HepG2 (cell line): ENCODE measurements around the gene SIVA1. TPM values are rescaled to one million over a fixed set of nuclear protein-coding genes. Genes with fewer than 3 reads are reported as not detected.

Experiments used
- BORCS8-MEF2B ChIP-seq: sonication (generic); formaldehyde crosslinking; IDR thresholded peaks from 2 replicates; pipeline ENCODE4 v1.8.0; 2022; ENCODE audit warnings: mild to moderate bottlenecking, missing genetic modification reagents
- CCDC6 ChIP-seq: sonication (generic); formaldehyde crosslinking; IDR thresholded peaks from 2 replicates; pipeline ENCODE4 v1.8.1; 2022; ENCODE audit warnings: mild to moderate bottlenecking, missing genetic modification reagents, moderate library complexity
- FOXC1 ChIP-seq: sonication (generic); formaldehyde crosslinking; IDR thresholded peaks from 2 replicates; pipeline ENCODE4 v1.8.0; 2022; ENCODE audit warnings: mild to moderate bottlenecking, missing genetic modification reagents, borderline replicate concordance
- GPBP1L1 ChIP-seq: sonication (generic); formaldehyde crosslinking; IDR thresholded peaks from 2 replicates; pipeline ENCODE4 v1.5.0; 2020; ENCODE audit warnings: mild to moderate bottlenecking, missing genetic modification reagents
- KLF11 ChIP-seq: IDR thresholded peaks from 2 replicates; pipeline ENCODE4 v1.6.1; 2016; ENCODE audit warnings: missing compliant biosample characterization
- KMT2A ChIP-seq: sonication (generic); formaldehyde crosslinking; IDR thresholded peaks from 2 replicates; pipeline ENCODE4 v1.4.0; 2020; ENCODE audit warnings: missing genetic modification reagents
- MAF1 ChIP-seq: sonication (generic); formaldehyde crosslinking; IDR thresholded peaks from 2 replicates; pipeline ENCODE4 v1.5.0; 2020; ENCODE audit warnings: missing genetic modification reagents, borderline replicate concordance
- PAX8 ChIP-seq: sonication (generic); formaldehyde crosslinking; IDR thresholded peaks from 2 replicates; pipeline ENCODE4 v1.8.0; 2022; ENCODE audit warnings: mild to moderate bottlenecking, missing genetic modification reagents, borderline replicate concordance
- REXO4 ChIP-seq: sonication (generic); formaldehyde crosslinking; IDR thresholded peaks from 2 replicates; pipeline ENCODE4 v1.8.0; 2022; ENCODE audit warnings: missing genetic modification reagents, mild to moderate bottlenecking, borderline replicate concordance
- RFXANK ChIP-seq: IDR thresholded peaks from 2 replicates; pipeline ENCODE4 v1.6.1; 2016
- RXRA ChIP-seq: sonication (generic); formaldehyde crosslinking; IDR thresholded peaks from 2 replicates; pipeline ENCODE4 v1.5.1; 2020; ENCODE audit warnings: missing genetic modification reagents
- SMAD1 ChIP-seq: sonication (generic); formaldehyde crosslinking; IDR thresholded peaks from 2 replicates; pipeline ENCODE4 v1.4.0; 2020; ENCODE audit warnings: missing genetic modification reagents, low read depth, mild to moderate bottlenecking, borderline replicate concordance
- SYNCRIP ChIP-seq: fragments of 200-400 bp; formaldehyde crosslinking; IDR thresholded peaks from 2 replicates; pipeline ENCODE4 v1.6.1; 2018; ENCODE audit warnings: mild to moderate bottlenecking, low read depth, low read length; ENCODE audit not compliant: insufficient read depth
- ZBTB42 ChIP-seq: sonication (generic); formaldehyde crosslinking; IDR thresholded peaks from 2 replicates; pipeline ENCODE4 v1.5.0; 2020; ENCODE audit warnings: mild to moderate bottlenecking, missing genetic modification reagents
- ZEB1 ChIP-seq: IDR thresholded peaks from 2 replicates; pipeline ENCODE4 v1.6.1; 2012; ENCODE audit warnings: mild to moderate bottlenecking, low read depth, inconsistent platforms; ENCODE audit not compliant: insufficient replicate concordance
- ZIK1 ChIP-seq: sonication (generic); formaldehyde crosslinking; IDR thresholded peaks from 2 replicates; pipeline ENCODE4 v1.5.0; 2020; ENCODE audit warnings: mild to moderate bottlenecking, low read depth, missing genetic modification reagents, borderline replicate concordance
- ZNF253 ChIP-seq: sonication (generic); formaldehyde crosslinking; IDR thresholded peaks from 2 replicates; pipeline ENCODE4 v1.8.0; 2022; ENCODE audit warnings: mild to moderate bottlenecking, missing genetic modification reagents, borderline replicate concordance
- ZNF274 ChIP-seq: sonication (generic); formaldehyde crosslinking; IDR thresholded peaks from 2 replicates; pipeline ENCODE4 v1.5.1; 2020; ENCODE audit warnings: mild to moderate bottlenecking, missing genetic modification reagents
- ZNF326 ChIP-seq: sonication (generic); formaldehyde crosslinking; IDR thresholded peaks from 2 replicates; pipeline ENCODE4 v1.4.0; 2020; ENCODE audit warnings: missing genetic modification reagents, borderline replicate concordance
- ZNF331 ChIP-seq: sonication (generic); formaldehyde crosslinking; IDR thresholded peaks from 2 replicates; pipeline ENCODE4 v1.4.0; 2020; ENCODE audit warnings: missing genetic modification reagents
- ZNF430 ChIP-seq: sonication (generic); formaldehyde crosslinking; IDR thresholded peaks from 2 replicates; pipeline ENCODE4 v1.9.0; 2021; ENCODE audit warnings: mild to moderate bottlenecking, missing genetic modification reagents
- ZNF558 ChIP-seq: sonication (generic); formaldehyde crosslinking; IDR thresholded peaks from 2 replicates; pipeline ENCODE4 v1.9.0; 2022; ENCODE audit warnings: mild to moderate bottlenecking, missing genetic modification reagents, borderline replicate concordance
- ZNF605 ChIP-seq: sonication (generic); formaldehyde crosslinking; IDR thresholded peaks from 2 replicates; pipeline ENCODE4 v1.8.0; 2022; ENCODE audit warnings: mild to moderate bottlenecking, missing genetic modification reagents
- ZNF678 ChIP-seq: sonication (generic); formaldehyde crosslinking; IDR thresholded peaks from 2 replicates; pipeline ENCODE4 v1.4.0; 2020; ENCODE audit warnings: mild to moderate bottlenecking, missing genetic modification reagents
- polyA plus RNA-seq, 8 experiments: library from polyadenylated mRNA; depleted of rRNA in 3 of 8; stranded (reverse) in 7 of 8; unstranded in 1 of 8; fragments of >200 nt; fragmentation: Illumina TruSeq in 4 of 8; extraction: Trizol in 4 of 8; gene quantifications; 2 replicates each; pipeline versions ENCODE4 v1.2.1 to v1.2.3, GENCODE V29; 2011 to 2016; ENCODE audit warnings: low read depth in 4 of 8, missing spikeins in 1 of 8, mixed read lengths in 1 of 8; ENCODE audit not compliant: insufficient read depth in 1 of 8
- total RNA-seq, 5 experiments: library from RNA; depleted of rRNA; stranded (reverse); fragments of >200 nt; fragmentation: Illumina TruSeq; extraction: Trizol; gene quantifications; 2 replicates each; pipeline ENCODE4 v1.2.3, GENCODE V29; 2016; ENCODE audit warnings: low read depth in 1 of 5
- TF ChIP-seq, protein P1 (sequence below): sonication (generic); formaldehyde crosslinking; IDR thresholded peaks from 2 replicates; pipeline ENCODE4 v1.5.0; 2020; ENCODE audit warnings: missing genetic modification reagents
- TF ChIP-seq, protein P2 (sequence below): sonication (generic); formaldehyde crosslinking; IDR thresholded peaks from 2 replicates; pipeline ENCODE4 v1.8.1; 2023; ENCODE audit warnings: mild to moderate bottlenecking, missing genetic modification reagents
- TF ChIP-seq, protein P3 (sequence below): sonication (generic); formaldehyde crosslinking; IDR thresholded peaks from 2 replicates; pipeline ENCODE4 v1.5.1; 2020; ENCODE audit warnings: mild to moderate bottlenecking, missing genetic modification reagents, moderate library complexity

SIVA1 gene
- total and polyA plus RNA-seq, 2 of the 13 experiments (the other 11 are each of a cell fraction or from before 2014, with no cell fraction given): 123 to 186 TPM

DNA sequence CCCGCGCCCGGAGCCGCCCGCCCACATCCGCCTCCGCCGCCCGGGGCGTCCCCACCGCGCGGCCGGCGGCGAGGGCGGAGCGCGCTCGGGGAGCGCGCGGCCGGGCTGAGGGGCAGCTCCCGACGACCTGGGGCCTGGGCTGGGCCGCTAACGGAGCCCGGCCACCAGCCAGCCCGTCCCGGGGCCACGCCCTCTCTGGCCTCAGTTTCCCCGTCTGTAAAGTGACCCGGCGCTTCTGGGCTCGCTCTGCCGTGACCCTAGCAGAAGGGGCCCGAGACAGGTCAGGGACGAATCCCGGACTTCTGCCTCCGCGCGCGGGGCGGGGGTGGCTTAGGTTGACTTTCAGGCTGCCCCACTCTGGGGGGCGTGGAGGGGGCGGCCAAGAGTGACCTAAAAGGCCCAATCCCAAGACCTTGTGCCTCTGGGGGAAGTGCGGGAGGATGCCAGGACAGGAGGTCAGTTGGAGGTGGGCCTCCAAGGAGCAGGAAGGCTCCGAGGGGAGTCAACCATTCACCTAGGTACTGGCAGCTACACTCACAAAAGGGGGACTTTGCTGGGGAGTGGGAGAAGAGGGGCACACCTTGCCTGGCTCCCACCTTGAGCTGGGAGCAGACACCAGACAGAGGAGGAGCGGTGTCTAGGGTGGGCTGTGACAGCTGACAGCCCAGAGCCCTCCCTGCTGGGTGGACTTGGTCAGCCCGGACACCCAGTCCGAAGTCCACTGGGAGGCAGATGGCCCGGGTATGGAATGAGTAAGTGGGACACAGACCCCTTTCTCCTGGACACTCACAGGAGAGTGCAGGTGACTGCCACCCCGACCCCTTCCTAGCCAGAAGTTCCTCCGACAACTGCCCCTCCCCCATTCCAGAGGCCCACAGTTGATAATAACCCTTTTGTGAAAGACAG, 43.1 kb downstream of the SIVA1 start (continued):
- TF ChIP-seq ZNF678 (CRISPR knock-in tag) (no peak), ZIK1 (no peak), ZNF605 (CRISPR knock-in tag) (0 out of 2 replicates have a peak, but pooled peaks have one; percentile 15), ZEB1 (no peak), ZNF253 (CRISPR knock-in tag) (no peak), ZNF430 (CRISPR knock-in tag) (no peak), ZNF274 (CRISPR knock-in tag) (no peak), ZBTB42 (CRISPR knock-in tag) (0 out of 2 replicates have a peak, but pooled peaks have one; percentile 48), ZNF558 (CRISPR knock-in tag) (no peak), BORCS8-MEF2B (CRISPR knock-in tag) (no peak), KMT2A (no peak), REXO4 (CRISPR knock-in tag) (no peak), PAX8 (CRISPR knock-in tag) (no peak), RXRA (CRISPR knock-in tag) (peak; percentile 21; the same call in 1 of the 2 replicates), SMAD1 (CRISPR knock-in tag) (0 out of 2 replicates have a peak, but pooled peaks have one; percentile 31), CCDC6 (CRISPR knock-in tag) (no peak), SYNCRIP (no peak), RFXANK (CRISPR knock-in tag) (no peak), GPBP1L1 (CRISPR knock-in tag) (no peak), ZNF326 (CRISPR knock-in tag) (no peak), KLF11 (CRISPR knock-in tag) (no peak; the same call in 1 of the 2 replicates), ZNF331 (CRISPR knock-in tag) (no peak), FOXC1 (no peak), MAF1 (no peak)
- TF ChIP-seq, protein P1, sequence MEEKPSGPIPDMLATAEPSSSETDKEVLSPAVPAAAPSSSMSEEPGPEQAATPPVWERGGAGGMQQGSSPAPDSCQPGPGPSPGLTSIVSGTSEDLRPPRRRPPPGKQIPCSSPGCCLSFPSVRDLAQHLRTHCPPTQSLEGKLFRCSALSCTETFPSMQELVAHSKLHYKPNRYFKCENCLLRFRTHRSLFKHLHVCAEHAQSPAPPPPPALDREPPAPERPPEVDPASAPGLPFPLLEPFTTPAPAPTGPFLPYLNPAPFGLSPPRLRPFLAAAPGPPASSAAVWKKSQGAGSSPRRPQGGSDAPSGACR (CRISPR knock-in tag): no peak
- TF ChIP-seq, protein P2, sequence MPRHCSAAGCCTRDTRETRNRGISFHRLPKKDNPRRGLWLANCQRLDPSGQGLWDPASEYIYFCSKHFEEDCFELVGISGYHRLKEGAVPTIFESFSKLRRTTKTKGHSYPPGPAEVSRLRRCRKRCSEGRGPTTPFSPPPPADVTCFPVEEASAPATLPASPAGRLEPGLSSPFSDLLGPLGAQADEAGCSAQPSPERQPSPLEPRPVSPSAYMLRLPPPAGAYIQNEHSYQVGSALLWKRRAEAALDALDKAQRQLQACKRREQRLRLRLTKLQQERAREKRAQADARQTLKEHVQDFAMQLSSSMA: peak; percentile 22; the same call in 1 of the 2 replicates
- TF ChIP-seq, protein P3, sequence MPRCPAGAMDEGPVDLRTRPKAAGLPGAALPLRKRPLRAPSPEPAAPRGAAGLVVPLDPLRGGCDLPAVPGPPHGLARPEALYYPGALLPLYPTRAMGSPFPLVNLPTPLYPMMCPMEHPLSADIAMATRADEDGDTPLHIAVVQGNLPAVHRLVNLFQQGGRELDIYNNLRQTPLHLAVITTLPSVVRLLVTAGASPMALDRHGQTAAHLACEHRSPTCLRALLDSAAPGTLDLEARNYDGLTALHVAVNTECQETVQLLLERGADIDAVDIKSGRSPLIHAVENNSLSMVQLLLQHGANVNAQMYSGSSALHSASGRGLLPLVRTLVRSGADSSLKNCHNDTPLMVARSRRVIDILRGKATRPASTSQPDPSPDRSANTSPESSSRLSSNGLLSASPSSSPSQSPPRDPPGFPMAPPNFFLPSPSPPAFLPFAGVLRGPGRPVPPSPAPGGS (CRISPR knock-in tag): no peak
